NCI-H1417 treated with DMSO at 0.1 percent for 48 hours (cell line): ENCODE data around the gene SCYL2.
"Not testable (repeated sequence)": the region's sequence is repeated elsewhere in the genome, so short reads cannot be mapped to it uniquely, and the experiment has no call there.

Experiments
- DNase-seq: peaks from one replicate; lab custom pipeline; 2025; lab: John Stamatoyannopoulos, UW

Gene SCYL2, protein sequence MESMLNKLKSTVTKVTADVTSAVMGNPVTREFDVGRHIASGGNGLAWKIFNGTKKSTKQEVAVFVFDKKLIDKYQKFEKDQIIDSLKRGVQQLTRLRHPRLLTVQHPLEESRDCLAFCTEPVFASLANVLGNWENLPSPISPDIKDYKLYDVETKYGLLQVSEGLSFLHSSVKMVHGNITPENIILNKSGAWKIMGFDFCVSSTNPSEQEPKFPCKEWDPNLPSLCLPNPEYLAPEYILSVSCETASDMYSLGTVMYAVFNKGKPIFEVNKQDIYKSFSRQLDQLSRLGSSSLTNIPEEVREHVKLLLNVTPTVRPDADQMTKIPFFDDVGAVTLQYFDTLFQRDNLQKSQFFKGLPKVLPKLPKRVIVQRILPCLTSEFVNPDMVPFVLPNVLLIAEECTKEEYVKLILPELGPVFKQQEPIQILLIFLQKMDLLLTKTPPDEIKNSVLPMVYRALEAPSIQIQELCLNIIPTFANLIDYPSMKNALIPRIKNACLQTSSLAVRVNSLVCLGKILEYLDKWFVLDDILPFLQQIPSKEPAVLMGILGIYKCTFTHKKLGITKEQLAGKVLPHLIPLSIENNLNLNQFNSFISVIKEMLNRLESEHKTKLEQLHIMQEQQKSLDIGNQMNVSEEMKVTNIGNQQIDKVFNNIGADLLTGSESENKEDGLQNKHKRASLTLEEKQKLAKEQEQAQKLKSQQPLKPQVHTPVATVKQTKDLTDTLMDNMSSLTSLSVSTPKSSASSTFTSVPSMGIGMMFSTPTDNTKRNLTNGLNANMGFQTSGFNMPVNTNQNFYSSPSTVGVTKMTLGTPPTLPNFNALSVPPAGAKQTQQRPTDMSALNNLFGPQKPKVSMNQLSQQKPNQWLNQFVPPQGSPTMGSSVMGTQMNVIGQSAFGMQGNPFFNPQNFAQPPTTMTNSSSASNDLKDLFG

DNA sequence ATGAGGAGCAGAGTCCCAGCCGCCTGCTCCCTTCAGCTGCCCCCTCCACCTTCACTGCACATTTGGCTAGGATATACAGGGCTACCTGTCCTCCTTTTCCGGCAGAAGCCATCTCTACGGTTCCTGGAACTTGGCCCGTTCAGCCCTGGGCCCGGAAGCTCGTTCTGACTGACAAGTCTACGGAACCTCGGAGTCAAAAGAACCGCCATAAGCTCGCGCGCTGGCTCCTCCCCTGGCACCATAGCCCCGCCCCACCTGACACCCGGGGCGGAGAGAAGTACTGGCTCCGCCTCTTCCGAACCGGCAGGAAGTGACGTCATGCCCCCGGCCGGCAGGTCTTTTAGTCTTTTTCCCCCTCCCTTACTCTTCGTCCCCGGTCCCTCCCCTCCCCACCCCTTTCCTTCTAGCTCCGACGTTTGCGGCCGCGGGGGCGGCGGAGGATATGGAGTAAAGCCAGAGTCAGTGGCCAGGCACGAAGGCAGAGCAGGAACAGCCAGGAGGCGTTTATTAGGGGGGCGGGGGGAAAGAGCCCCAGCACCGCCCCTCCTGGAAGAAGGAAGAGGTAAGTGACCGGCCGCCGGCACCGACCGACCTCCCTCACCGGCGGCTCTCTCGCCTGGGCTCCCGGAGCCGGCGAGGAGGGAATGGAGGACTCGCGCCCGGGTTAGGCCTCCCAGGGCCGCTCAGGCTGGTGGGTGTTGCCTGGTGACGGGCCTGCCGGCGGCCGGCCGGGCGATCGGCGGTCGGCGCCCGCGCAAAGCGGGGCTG lies at the start of gene SCYL2, which contains the start of gene DEPDC4:
SCYL2 (plus strand) TSS at position 343 of the 768 bp plus-strand sequence. CDS start 15,794 bp downstream, outside the sequence.
DEPDC4 (minus strand) TSS at position 245 of the 768 bp plus-strand sequence; CDS start at position 242, 3 bp downstream.
- peak; percentile 93 for DNase-seq

- no peak for DNase-seq
These were observed 47.5 kb upstream of the SCYL2 start for GRCh38 chr12:100219328-100220109.

DNA sequence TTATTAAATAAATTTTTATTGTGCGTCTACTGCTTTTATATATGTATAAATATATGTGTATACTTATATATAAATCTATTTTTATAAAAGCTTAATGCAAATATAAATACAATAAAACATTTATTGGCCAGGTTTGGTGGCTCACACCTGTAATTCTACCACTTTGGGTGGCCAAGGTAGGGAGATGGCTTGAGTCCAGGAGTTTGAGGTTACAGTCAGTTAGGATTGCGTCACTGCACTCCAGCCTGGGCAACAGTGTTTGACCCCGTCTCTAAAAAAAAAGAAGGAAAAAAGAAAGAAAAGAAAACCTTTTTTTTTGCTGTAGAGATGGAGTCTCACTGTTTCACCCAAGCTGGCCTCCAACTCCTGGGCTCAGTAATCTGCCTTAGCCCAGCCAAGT lies 45.5 kb upstream of the SCYL2 start:
- no peak for DNase-seq

DNA sequence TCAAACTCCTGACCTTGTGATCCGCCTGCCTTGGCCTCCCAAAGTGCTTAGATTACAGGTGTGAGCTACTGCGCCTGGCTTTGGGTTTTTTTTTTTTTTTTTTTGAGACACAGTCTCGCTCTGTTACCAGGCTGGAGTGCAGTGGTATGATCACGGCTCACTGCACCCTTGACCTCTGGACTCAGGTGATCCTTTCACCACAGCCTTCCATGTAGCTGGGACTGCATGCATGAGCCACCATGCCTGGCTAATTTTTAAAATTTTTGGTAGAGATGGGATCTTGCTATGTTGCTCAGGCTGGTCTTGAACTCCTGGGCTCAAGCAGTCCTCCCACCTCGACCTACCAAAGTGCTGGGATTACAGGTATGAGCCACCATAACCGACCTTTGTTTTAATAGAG lies 44.8 kb upstream of the SCYL2 start:
- DNase-seq = not testable (repeated sequence)

DNA sequence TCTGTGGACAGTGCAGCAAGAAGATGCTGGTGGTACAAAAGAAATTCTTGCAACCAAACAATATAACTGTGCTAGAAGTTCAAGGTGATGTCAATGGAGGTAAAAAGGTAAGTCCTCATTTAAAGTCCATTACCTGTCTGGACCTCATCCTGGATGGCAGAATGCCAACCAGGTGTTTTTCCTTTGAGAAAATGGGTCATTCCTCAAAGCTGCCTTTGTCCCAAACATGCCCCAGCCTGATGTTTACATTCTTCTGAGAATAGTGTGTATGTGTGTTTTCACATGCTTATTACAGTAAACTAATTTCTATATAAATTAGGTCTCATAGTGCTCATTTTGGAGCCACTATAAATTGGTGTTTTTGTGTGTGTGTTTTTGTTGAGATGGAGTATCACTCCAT lies 41.5 kb upstream of the SCYL2 start:
- DNase-seq = no peak

- DNase-seq = no peak
These were observed 37.8 kb upstream of the SCYL2 start for GRCh38 chr12:100229036-100229635.

DNA sequence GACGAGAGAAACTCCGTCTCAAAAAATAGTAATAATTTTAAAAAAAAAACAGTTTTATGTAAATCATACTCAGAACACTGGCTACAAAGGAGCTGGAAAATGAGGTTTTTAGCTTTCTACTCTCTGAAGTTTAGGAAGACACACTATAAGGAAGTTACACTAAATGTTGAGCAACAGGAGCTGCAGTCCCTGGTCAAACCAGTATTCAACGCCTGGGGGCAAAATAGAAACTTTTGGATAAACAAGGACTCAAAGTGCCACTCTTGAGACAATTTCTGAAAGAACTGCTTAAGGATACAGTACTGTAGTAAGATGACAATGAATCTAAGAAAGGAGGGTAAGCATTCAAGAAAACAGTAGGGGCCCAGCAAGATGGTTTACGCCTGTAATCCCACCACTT lies 37.1 kb upstream of the SCYL2 start:
- DNase-seq = no peak

GRCh38 chr12:100231873-100232272 lies 35.1 kb upstream of the SCYL2 start:
- DNase-seq = not testable (repeated sequence)

GRCh38 chr12:100234166-100234565 lies 32.8 kb upstream of the SCYL2 start:
- DNase-seq = no peak

- DNase-seq = peak; percentile 35
These were observed 32.2 kb upstream of the SCYL2 start for GRCh38 chr12:100234591-100235304.

DNA sequence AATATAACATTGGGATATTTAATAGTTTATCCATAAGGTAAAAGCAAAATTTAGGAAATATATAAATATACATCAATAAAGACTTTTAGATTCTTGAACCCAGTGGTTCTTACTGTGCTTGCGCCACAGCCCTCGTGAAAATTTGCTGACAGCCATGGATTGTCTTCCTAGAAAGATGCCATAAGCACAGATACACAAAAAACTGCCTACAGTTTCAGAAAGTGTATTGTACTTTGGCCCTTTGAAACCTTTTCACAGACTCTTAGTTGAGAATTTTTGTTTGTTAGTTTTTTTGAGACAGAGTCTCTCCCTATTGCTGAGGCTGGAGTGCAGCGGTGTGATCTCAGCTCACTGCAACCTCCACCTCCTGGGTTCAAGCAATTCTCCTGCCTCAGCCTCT lies 28.2 kb upstream of the SCYL2 start:
- DNase-seq = no peak

GRCh38 chr12:100239589-100239988 lies 27.4 kb upstream of the SCYL2 start:
- no peak for DNase-seq

GRCh38 chr12:100243137-100243536 lies 23.8 kb upstream of the SCYL2 start:
- no peak for DNase-seq

GRCh38 chr12:100247765-100248164 lies 19.2 kb upstream of the SCYL2 start:
- DNase-seq = no peak

DNA sequence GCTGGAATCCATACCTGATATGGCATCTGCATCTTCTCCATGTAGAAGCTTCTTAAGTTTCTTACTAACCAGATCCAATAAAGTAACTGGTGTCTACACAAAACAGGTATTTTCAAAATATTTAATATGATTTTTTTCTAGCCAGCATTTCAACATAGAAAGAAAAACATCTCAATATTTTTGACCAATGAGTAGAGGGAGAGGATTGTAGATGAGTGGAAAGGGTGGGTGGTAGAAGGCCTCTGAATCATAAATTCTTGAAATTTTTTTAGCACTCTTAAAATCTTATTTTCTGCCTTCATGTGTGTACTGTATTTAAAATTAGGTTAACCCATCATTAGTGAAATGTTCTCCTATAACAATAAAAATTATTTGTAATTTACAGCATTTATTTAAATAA lies 18.1 kb upstream of the SCYL2 start:
- DNase-seq = no peak

- DNase-seq = no peak
These were observed 17.0 kb upstream of the SCYL2 start for GRCh38 chr12:100249941-100250340.

- no peak for DNase-seq
These were observed 15.1 kb upstream of the SCYL2 start for GRCh38 chr12:100251917-100252316.

- DNase-seq = no peak
These were observed 13.5 kb upstream of the SCYL2 start for GRCh38 chr12:100253437-100253836.

GRCh38 chr12:100254876-100255275 lies 12.1 kb upstream of the SCYL2 start:
- DNase-seq = no peak

DNA sequence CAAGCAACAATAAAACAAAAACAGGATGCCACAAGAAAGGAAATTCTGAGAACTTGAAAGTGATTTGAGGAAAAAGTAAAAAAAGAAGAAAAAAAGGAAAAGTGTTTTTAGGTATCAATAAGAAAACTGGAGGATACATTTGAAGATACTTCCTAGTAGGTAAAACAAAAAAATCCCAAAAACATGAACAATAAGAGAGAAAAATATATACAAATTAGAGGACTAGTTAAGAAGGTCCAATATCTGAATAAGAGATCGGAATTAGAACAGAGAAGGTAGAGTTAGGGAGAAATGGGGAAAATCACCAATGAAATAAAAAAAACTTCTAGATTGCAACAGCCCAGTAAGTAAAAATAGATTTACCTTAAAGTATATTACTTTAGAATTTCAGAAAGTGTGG lies 8.8 kb upstream of the SCYL2 start:
- DNase-seq = no peak
